Effector memory CD4-positive, alpha-beta T cell (primary cell): ENCODE measurements around the gene PLAAT2.
"Not testable (repeated sequence)": the region's sequence is repeated elsewhere in the genome, so short reads cannot be mapped to it uniquely, and the experiment has no call there.

ENCODE experiments used
- DNase-seq, 3 donors: peaks; one replicate each; pipeline ENCODE4 v3.0.0-alpha.2; 2020
- H3K27ac ChIP-seq: 2 replicates; pipeline ENCODE4 v1.7.0; 2013; ENCODE audit warnings: mild to moderate bottlenecking, low read length, moderate library complexity; ENCODE audit not compliant: insufficient read depth, poor library complexity, severe bottlenecking
- H3K27me3 ChIP-seq: replicated peaks from 2 replicates; pipeline ENCODE4 v1.7.0; 2013; ENCODE audit warnings: mild to moderate bottlenecking, low read length; ENCODE audit not compliant: insufficient read depth, control insufficient read depth, poor library complexity, severe bottlenecking
- H3K36me3 ChIP-seq: 2 replicates; pipeline ENCODE4 v1.7.0; 2013; ENCODE audit warnings: mild to moderate bottlenecking, low read length, moderate library complexity; ENCODE audit not compliant: control insufficient read depth, insufficient read depth
- H3K4me1 ChIP-seq: 2 replicates; pipeline ENCODE4 v1.7.0; 2013; ENCODE audit warnings: low read length, mild to moderate bottlenecking; ENCODE audit not compliant: control insufficient read depth, insufficient read depth, poor library complexity, severe bottlenecking
- H3K4me3 ChIP-seq: 2 replicates; pipeline ENCODE4 v1.7.0; 2013; ENCODE audit warnings: low read length, low read depth, mild to moderate bottlenecking; ENCODE audit not compliant: insufficient read depth, poor library complexity, severe bottlenecking
- H3K9me3 ChIP-seq: 2 replicates; pipeline ENCODE4 v1.7.0; 2013; ENCODE audit warnings: mild to moderate bottlenecking, low read length, moderate library complexity; ENCODE audit not compliant: control insufficient read depth

The PLAAT2 gene

GRCh38 chr11:63532799-63533475 lies 30.2 kb downstream of the PLAAT2 start:
- Histone ChIP-seq H3K27me3 (no peaks in the 10 kb centered on the region), H3K36me3 (no peaks in the 10 kb centered on the region), H3K27ac (no peak overlapping the region), H3K4me3 (no peak overlapping the region), H3K4me1 (peaks cover 56% of the 10 kb centered on the region), H3K9me3 (no peaks in the 10 kb centered on the region)
- DNase-seq, result no peak

DNA sequence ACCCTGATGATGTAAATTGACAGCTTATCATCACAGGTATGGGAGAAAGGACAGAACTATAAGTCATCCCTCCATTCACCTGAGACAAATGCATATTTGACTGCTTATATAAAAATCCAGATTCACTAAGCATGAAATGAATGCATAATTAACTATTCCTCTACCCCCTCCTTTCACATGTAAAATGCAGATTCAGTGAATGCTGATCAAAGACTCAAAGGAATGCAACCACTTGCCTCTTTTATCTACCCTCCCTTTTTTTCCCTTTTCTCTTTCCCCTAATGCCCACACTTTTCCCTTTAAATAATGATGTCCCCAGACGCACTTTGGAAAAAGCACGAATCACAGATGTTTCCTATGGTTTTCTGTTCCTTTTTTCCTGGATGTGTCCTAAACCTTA lies 31.1 kb downstream of the PLAAT2 start:
- peaks cover 50% of the 10 kb centered on the region for H3K4me1 ChIP-seq
- H3K9me3 ChIP-seq, result no peaks in the 10 kb centered on the region
- H3K36me3 ChIP-seq, result no peaks in the 10 kb centered on the region
- H3K27me3 ChIP-seq, result no peaks in the 10 kb centered on the region
- H3K27ac ChIP-seq, result peak overlapping the region; percentile 42
- DNase-seq, result no peak
- no peak overlapping the region for H3K4me3 ChIP-seq

DNA sequence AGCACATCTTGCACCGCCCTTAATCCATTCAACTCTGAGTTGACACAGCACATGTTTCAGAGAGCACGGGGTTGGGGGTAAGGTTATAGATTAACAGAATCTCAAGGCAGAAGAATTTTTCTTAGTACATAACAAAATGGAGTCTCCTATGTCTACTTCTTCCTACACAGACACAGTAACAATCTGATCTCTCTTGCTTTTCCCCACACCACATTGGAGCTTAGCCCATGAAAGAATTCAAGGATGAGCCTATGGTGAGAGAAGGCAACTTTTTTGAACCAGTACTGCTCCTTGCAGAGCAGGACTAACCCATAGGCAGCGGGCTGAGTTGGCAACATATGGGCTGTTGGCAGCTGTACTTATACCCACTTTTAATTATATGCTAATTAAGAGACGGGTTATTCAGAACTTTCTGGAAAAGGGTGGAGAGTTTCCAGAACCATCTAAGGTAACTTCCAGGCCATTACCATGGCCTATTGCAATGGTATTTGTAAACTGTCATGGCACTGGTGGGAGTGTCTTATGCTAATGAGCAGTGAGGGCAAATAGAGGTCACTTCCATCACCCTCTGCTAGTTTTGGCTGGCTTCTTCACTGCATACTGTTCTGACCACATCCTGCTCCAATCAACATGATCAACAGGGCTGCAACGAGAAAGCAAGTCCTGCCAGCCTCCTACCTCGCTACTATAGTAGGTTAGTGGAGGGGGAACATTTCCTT lies 31.9 kb downstream of the PLAAT2 start:
- peak overlapping the region; percentile 42 for H3K27ac ChIP-seq
- H3K27me3 ChIP-seq, H3K36me3 ChIP-seq, H3K9me3 ChIP-seq: not testable (repeated sequence)
- H3K4me3 ChIP-seq, result peak overlapping the region; percentile 16
- DNase-seq, result peak; percentile 45 to 63 (median 57)
- H3K4me1 ChIP-seq, result peaks cover 50% of the 10 kb centered on the region

DNA sequence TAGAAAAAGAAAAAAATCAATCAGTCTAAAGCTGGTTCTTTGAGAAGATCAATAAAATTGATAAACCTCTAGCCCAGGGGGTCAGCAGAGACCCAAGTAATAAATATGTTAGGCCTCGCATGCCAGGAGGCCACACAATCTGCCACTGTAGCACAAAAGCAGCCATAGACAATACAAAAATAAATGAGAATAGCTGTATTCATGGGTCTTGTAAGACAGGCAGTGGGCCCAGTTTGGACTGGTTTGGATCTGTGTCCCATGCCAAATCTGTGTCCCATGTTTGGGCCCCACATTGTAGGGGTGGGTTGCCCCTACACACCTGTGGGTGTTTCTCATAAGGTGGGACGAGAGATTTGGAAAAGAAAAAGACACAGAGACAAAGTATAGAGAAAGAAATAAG lies 33.2 kb downstream of the PLAAT2 start:
- no peaks in the 10 kb centered on the region for H3K27me3 ChIP-seq
- no peaks in the 10 kb centered on the region for H3K36me3 ChIP-seq
- H3K4me1 ChIP-seq, result peaks cover 38% of the 10 kb centered on the region
- no peak overlapping the region for H3K4me3 ChIP-seq
- H3K27ac ChIP-seq, result no peak overlapping the region
- no peaks in the 10 kb centered on the region for H3K9me3 ChIP-seq
- DNase-seq, result no peak

- H3K9me3 ChIP-seq, H3K27ac ChIP-seq, H3K27me3 ChIP-seq, DNase-seq, H3K36me3 ChIP-seq, H3K4me3 ChIP-seq: not testable (repeated sequence)
- H3K4me1 ChIP-seq, result peaks cover 32% of the 10 kb centered on the region
These were observed 33.8 kb downstream of the PLAAT2 start for GRCh38 chr11:63529373-63529772.

DNA sequence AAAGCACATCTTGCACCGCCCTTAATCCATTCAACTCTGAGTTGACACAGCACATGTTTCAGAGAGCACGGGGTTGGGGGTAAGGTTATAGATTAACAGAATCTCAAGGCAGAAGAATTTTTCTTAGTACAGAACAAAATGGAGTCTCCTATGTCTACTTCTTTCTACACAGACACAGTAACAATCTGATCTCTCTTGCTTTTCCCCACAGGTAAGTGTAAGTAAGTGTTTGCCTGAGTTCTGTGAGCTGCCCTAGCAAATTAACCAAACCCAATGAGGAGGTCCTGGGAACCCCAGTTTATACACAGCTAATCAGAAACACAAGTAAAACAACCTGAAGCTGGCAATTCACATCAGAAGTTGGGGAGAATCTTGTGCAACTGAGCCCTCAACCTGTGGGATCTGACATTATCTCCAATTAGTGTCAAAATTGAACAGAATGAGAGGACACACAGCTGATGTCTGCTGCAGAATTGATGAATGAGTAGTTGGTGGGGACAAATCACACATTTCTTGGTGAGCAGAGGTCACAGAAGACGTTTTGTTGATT lies 34.4 kb downstream of the PLAAT2 start:
- not testable (repeated sequence) for H3K9me3 ChIP-seq, H3K27ac ChIP-seq, H3K36me3 ChIP-seq, DNase-seq, H3K4me3 ChIP-seq, H3K27me3 ChIP-seq
- peaks cover 26% of the 10 kb centered on the region for H3K4me1 ChIP-seq

DNA sequence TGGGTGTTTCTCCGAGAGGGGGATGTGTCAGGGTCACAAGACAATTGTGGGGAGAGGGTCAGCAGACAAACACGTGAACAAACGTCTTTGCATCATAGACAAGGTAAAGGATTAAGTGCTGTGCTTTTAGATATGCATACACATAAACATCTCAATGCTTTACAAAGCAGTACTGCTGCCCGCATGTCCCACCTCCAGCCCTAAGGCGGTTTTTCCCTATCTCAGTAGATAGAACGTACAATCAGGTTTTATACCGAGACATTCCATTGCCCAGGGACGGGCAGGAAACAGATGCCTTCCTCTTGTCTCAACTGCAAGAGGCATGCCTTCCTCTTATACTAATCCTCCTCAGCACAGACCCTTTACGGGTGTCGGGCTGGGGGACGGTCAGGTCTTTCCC lies 35.0 kb downstream of the PLAAT2 start:
- not testable (repeated sequence) for H3K9me3 ChIP-seq, H3K27ac ChIP-seq, H3K4me3 ChIP-seq, H3K27me3 ChIP-seq, H3K36me3 ChIP-seq, DNase-seq
- peaks cover 19% of the 10 kb centered on the region for H3K4me1 ChIP-seq

DNA sequence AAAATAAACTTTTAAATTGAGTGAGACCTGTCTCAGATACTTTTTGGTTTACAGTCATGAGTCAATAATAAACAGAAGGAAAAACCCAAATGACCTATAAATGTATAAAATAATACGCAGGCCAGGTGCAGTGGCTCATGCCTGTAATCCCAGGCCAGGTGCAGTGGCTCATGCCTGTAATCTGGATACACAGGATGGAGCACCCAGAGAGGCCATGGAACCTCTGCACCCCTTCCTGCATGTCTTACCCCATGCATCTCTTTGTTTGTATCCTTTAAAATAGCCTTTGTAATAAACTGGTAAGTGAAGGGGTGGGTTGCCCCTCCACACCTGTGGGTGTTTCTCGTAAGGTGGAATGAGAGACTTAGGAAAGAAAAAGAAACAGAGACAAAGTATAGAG lies 35.5 kb downstream of the PLAAT2 start:
- Histone ChIP-seq H3K9me3 (no peaks in the 10 kb centered on the region), H3K4me1 (peaks cover 15% of the 10 kb centered on the region), H3K36me3 (no peaks in the 10 kb centered on the region), H3K4me3 (no peak overlapping the region), H3K27me3 (no peaks in the 10 kb centered on the region), H3K27ac (no peak overlapping the region)
- DNase-seq, result no peak

- Histone ChIP-seq H3K4me3 (no peak overlapping the region), H3K4me1 (peaks cover 4% of the 10 kb centered on the region), H3K36me3 (no peaks in the 10 kb centered on the region), H3K9me3 (no peaks in the 10 kb centered on the region), H3K27me3 (no peaks in the 10 kb centered on the region), H3K27ac (no peak overlapping the region)
- DNase-seq, result no peak
These were observed 40.0 kb downstream of the PLAAT2 start for GRCh38 chr11:63523151-63523550.

DNA sequence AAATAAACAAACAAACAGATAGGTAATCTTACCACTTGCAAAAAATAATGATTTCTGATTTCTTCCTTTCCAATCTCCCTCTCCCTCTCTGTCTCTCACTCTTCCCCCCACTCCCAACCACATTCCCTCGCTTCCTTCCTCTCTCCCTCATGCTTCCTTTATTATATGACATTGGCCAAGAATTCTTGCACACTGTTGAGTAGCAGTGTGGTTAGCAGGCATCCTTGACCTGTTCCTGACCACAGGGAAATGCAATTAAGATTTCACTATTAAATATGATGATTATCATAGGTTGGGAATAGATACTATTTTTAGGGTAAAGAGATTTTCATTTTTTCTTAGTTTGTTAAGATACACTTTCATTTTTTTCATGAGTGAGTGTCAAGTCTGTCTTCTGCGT lies 41.3 kb downstream of the PLAAT2 start:
- Histone ChIP-seq H3K9me3 (no peaks in the 10 kb centered on the region), H3K4me1 (peaks cover 4% of the 10 kb centered on the region), H3K27ac (no peak overlapping the region), H3K27me3 (no peaks in the 10 kb centered on the region), H3K36me3 (no peaks in the 10 kb centered on the region), H3K4me3 (no peak overlapping the region)
- no peak for DNase-seq
